GM19452 (cell line): Measurements from ENCODE around the gene KLHL40.

Source experiments
- ATAC-seq: cut with Tn5 transposase; IDR thresholded peaks from one replicate; pipeline ENCODE4 v1.9.1; 2021; ENCODE audit not compliant: unreplicated experiment

KLHL40 gene, protein sequence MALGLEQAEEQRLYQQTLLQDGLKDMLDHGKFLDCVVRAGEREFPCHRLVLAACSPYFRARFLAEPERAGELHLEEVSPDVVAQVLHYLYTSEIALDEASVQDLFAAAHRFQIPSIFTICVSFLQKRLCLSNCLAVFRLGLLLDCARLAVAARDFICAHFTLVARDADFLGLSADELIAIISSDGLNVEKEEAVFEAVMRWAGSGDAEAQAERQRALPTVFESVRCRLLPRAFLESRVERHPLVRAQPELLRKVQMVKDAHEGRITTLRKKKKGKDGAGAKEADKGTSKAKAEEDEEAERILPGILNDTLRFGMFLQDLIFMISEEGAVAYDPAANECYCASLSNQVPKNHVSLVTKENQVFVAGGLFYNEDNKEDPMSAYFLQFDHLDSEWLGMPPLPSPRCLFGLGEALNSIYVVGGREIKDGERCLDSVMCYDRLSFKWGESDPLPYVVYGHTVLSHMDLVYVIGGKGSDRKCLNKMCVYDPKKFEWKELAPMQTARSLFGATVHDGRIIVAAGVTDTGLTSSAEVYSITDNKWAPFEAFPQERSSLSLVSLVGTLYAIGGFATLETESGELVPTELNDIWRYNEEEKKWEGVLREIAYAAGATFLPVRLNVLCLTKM

GRCh38 chr3:42685363-42685881, at the start of gene KLHL40:
TSS of gene KLHL40 (plus strand) at chr3:42685537. CDS start at chr3:42685619, 82 bp downstream.
- no peak for ATAC-seq

DNA sequence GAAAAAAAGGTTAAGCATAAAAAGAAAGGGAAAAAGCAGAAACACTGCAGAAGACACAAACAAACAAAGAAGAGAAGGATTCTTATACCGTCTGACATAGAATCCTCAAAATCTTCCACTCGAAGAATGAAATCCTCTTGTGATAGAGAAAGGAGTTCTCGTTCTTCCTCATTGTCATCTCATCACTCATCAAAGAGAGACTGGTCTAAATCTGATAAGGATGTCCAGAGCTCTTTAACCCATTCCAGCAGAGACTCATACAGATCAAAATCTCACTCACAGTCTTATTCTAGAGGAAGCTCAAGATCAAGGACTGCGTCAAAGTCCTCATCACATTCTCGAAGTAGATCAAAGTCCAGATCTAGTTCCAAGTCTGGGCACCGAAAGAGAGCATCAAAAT, 48.3 kb upstream of the KLHL40 start:
- no peak for ATAC-seq

GRCh38 chr3:42638339-42638842, 46.9 kb upstream of the KLHL40 start:
- ATAC-seq, result peak; percentile 52

DNA sequence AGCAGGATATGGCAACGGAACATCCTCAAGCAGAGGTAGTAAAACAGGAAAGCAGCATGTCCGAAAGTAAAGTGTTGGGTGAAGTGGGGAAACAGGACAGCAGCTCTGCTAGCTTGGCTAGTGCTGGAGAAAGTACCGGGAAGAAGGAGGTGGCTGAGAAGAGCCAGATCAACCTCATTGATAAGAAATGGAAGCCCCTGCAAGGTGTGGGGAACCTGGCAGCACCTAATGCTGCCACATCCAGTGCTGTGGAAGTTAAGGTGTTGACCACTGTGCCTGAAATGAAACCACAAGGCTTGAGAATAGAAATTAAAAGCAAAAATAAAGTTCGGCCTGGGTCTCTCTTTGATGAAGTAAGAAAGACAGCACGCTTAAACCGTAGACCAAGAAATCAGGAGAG, 46.1 kb upstream of the KLHL40 start:
- no peak for ATAC-seq

DNA sequence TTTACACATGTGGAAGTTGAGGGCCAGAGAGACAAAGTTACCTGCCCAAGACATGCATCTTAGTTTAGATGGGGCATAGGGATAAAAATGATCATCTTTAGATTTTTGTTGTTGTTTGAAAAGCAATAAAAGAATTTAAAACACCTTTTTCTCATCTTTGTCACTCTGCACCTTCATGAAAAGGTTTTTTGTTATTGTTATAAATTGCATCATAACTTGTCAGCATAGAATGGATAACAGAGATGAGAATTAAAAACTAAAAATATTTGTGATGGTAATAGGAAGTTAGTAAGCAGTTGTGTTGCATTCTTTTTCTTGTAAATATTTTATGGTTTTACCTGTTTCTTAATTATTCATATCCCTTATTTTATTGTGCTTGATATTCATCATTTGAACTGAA, 45.2 kb upstream of the KLHL40 start:
- ATAC-seq, result no peak

- no peak for ATAC-seq
Observed at GRCh38 chr3:42640771-42641370, 44.5 kb upstream of the KLHL40 start.

GRCh38 chr3:42647821-42648459, 37.4 kb upstream of the KLHL40 start:
- no peak for ATAC-seq

DNA sequence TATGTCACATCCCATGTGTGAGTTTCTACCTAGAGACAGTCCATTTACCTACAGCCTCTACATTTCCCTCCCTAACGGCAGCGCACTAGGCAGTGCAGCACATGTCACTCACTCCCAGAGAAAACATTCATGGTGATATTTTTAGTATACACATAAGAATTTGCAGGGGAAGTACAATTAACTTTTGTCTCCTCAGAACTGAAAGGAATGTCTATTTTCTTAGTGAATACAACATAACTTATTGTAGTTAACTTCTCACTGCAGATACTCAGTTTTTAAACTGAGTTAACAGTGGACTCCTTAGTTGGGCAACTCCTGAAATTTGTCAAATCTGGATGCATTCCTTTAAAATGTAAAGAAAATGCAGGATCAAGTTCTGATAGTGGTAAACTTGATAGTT, 36.3 kb upstream of the KLHL40 start:
- no peak for ATAC-seq

GRCh38 chr3:42649783-42650182, 35.6 kb upstream of the KLHL40 start:
- no peak for ATAC-seq

- no peak for ATAC-seq
Observed at GRCh38 chr3:42651248-42652091, 33.9 kb upstream of the KLHL40 start.

DNA sequence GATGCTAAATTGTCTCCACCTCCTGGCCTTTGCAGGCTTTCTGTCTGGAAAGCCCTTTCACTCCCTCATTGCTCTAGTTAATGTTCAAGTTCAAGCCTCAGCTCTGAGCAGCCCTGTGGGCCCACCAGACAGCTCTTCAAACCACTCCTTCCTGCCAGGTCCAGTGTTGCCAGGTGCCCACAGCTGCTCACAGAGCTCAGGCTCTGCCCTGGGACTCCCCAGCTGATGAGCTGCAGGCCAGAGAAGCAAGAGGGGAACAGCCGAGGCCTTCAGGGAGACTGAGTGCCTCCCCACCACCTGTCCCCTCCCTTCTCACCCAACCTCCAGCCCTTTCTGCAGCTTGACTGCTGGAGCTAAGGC, 33.1 kb upstream of the KLHL40 start:
- peak; percentile 33 for ATAC-seq

DNA sequence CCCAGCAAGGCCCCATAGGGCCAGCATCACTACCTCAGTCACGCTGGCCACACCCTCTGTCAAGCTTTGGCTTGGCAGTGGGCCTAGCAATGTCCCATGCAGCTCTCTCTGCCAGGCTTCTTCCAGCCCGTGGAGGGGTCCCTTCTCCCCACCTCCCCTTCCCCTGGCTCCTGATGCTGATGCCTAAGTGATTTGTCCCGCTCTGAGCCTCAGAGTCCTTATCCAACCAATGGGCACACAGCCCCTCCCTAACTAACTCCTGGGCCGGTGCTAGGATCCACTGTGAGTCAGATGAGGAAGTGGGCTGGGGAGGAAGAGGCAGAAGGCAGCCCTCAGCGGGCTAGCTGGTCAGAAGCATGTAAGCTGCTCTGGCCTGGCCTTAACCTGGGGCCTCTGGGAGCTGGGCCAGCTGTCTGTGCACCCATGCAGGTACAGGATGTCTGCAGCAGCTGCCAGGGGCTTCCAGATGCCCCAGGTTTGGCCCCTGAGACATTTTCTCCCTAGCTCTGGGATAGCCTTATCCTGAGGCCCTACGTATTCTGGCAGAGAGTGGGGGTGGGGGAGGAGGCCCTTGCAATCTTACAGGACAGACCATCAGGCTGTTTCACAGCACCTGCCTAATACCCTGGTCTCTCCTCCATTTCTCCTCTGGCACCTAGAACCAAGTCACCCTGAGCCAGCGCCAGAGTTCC, 32.6 kb upstream of the KLHL40 start:
- ATAC-seq, result peak; percentile 68

- ATAC-seq, result no peak
Observed at GRCh38 chr3:42653303-42653559, 32.1 kb upstream of the KLHL40 start.

GRCh38 chr3:42653560-42654330, 31.6 kb upstream of the KLHL40 start, which contains the start of gene ZBTB47:
TSS of gene ZBTB47 (plus strand) at chr3:42653697. CDS start at chr3:42658356, 4,659 bp downstream.
- no peak for ATAC-seq

GRCh38 chr3:42654331-42655201, 30.8 kb upstream of the KLHL40 start:
- no peak for ATAC-seq

DNA sequence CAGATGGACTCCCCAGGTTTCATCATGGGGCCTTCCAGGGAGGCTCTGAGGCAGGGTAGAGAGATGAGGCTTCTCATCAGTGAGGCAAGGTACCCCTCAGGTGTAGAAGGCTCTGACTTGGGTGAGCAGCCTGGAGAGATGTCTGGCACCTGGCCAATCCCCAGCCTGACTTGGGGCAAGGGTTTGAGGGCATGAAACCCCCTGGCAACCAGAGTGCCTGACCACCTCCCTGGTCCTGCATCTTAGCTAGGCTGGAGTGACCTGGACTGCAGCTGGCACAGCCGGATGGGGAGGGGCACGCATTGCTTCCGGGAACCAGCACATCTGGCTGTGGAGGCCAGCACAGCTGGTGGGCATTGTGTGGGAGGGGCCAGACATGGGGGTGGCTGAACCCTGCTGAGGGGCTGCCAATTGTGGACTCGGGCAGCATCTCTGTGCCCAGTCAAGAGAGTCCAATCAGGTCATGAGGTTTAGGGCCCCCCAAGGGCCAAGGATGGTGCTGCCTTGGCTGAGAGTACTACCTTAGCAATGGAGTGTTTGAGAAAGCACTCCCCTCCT, 29.9 kb upstream of the KLHL40 start:
- ATAC-seq, result no peak

DNA sequence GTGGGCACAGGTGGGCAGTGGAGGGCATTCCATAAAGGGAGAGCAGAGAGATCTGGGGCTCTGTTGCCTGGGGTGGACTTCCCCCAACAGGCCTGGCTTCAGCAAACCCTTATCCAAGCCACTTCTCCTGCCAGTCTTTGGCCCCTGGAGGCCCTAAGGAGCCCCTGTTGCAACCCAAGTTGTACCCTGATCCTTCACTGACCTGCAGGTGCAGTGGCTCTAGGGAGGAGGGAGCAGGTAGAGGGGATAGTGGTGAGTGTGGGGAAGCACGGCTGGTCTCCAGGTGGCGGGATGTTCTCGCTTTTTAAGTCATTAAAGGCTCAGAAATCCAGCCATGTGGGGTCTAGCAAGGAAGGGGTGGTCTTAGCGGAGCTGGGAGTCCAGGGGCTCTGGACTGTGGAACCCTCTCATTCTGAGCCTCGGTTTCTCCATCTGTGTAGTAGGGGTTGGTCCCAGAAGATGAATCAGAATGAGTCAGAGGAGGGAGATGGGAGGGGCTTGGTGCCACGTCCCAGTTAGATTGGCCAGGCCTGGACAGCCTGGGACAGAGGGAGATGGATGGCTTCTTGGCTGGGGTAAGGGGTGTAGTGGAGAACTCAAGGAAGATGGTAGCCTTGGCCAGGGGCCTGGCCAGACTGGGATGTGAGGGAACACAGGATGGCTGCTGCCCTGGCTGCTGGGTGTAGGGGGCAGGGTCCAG, 29.2 kb upstream of the KLHL40 start:
- ATAC-seq, result no peak
